Measurements from ENCODE around the gene COG5.

COG5 gene

GRCh38 chr7:107212725-107213124 is 351.0 kb downstream of the COG5 start:
- TF ChIP-seq CTCF (IDR thresholded peaks at IDR 0.05; ENCODE audit: insufficient read depth, low read length, poor library complexity, severe bottlenecking): no peak
- Histone ChIP-seq H3K36me3 (ENCODE audit: control insufficient read depth, insufficient read depth, low read length) (no peaks in the 10 kb centered on the region; the same call in 1 of the 2 replicates), H3K27me3 (replicated peaks; ENCODE audit: control insufficient read depth, insufficient read depth, low read length) (no peaks in the 10 kb centered on the region), H3K4me3 (replicated peaks; ENCODE audit: low read depth, low read length) (no peak overlapping the region)
- no peak for DNase-seq (ENCODE audit: extremely low read depth, insufficient read length)

GRCh38 chr7:107210400-107210799 is 353.3 kb downstream of the COG5 start:
- DNase-seq (ENCODE audit: extremely low read depth, insufficient read length): no peak

GRCh38 chr7:107209565-107209964 is 354.2 kb downstream of the COG5 start:
- Histone ChIP-seq H3K27me3 (replicated peaks; ENCODE audit: control insufficient read depth, insufficient read depth, low read length) (no peaks in the 10 kb centered on the region), H3K4me3 (replicated peaks; ENCODE audit: low read depth, low read length) (no peak overlapping the region), H3K36me3 (ENCODE audit: control insufficient read depth, insufficient read depth, low read length) (peaks cover 2% of the 10 kb centered on the region; the same call in 1 of the 2 replicates)
- DNase-seq (ENCODE audit: extremely low read depth, insufficient read length): no peak
- no peak for TF ChIP-seq CTCF (IDR thresholded peaks at IDR 0.05; ENCODE audit: insufficient read depth, low read length, poor library complexity, severe bottlenecking)

More at GRCh38 chr7:107210400-107210799, 353.3 kb downstream of the COG5 start:
- Histone ChIP-seq H3K4me3 (replicated peaks; ENCODE audit: low read depth, low read length) (no peak overlapping the region), H3K27me3 (replicated peaks; ENCODE audit: control insufficient read depth, insufficient read depth, low read length) (no peaks in the 10 kb centered on the region), H3K36me3 (ENCODE audit: control insufficient read depth, insufficient read depth, low read length) (peaks cover 2% of the 10 kb centered on the region; the same call in 1 of the 2 replicates)
- no peak for TF ChIP-seq CTCF (IDR thresholded peaks at IDR 0.05; ENCODE audit: insufficient read depth, low read length, poor library complexity, severe bottlenecking)

- no peak for DNase-seq (ENCODE audit: extremely low read depth, insufficient read length)
- no peaks in the 10 kb centered on the region for H3K27me3 ChIP-seq (replicated peaks; ENCODE audit: control insufficient read depth, insufficient read depth, low read length)
- H3K36me3 ChIP-seq (ENCODE audit: control insufficient read depth, insufficient read depth, low read length): peaks cover 2% of the 10 kb centered on the region; the same call in 1 of the 2 replicates
- no peak overlapping the region for H3K4me3 ChIP-seq (replicated peaks; ENCODE audit: low read depth, low read length)
- TF ChIP-seq CTCF (IDR thresholded peaks at IDR 0.05; ENCODE audit: insufficient read depth, low read length, poor library complexity, severe bottlenecking): no peak
These were observed 355.2 kb downstream of the COG5 start for GRCh38 chr7:107208563-107208962.

- Histone ChIP-seq H3K4me3 (replicated peaks; ENCODE audit: low read depth, low read length) (no peak overlapping the region), H3K36me3 (ENCODE audit: control insufficient read depth, insufficient read depth, low read length) (peaks cover 2% of the 10 kb centered on the region), H3K27me3 (replicated peaks; ENCODE audit: control insufficient read depth, insufficient read depth, low read length) (no peaks in the 10 kb centered on the region)
- TF ChIP-seq CTCF (IDR thresholded peaks at IDR 0.05; ENCODE audit: insufficient read depth, low read length, poor library complexity, severe bottlenecking): no peak
- no peak for DNase-seq (ENCODE audit: extremely low read depth, insufficient read length)
These were observed 355.6 kb downstream of the COG5 start for GRCh38 chr7:107208024-107208521.

- no peaks in the 10 kb centered on the region for H3K27me3 ChIP-seq (replicated peaks; ENCODE audit: control insufficient read depth, insufficient read depth, low read length)
- peaks cover 2% of the 10 kb centered on the region for H3K36me3 ChIP-seq (ENCODE audit: control insufficient read depth, insufficient read depth, low read length)
- H3K4me3 ChIP-seq (replicated peaks; ENCODE audit: low read depth, low read length): no peak overlapping the region
- no peak for TF ChIP-seq CTCF (IDR thresholded peaks at IDR 0.05; ENCODE audit: insufficient read depth, low read length, poor library complexity, severe bottlenecking)
- no peak for DNase-seq (ENCODE audit: extremely low read depth, insufficient read length)
These were observed 356.3 kb downstream of the COG5 start for GRCh38 chr7:107207459-107207858.
